Stimulated activated CD8-positive, alpha-beta memory T cell treated with anti-CD3 and anti-CD28 coated beads, Interleukin-7, amount 100 ng/mL, for 1 hour (primary cell): ENCODE data around the gene RNF183.
"Not testable (repeated sequence)": the region's sequence is repeated elsewhere in the genome, so short reads cannot be mapped to it uniquely, and the experiment has no call there.

Experiments
- DNase-seq, 2 donors: peaks; one replicate each; pipeline ENCODE4 v3.0.0-alpha.2; 2020; ENCODE audit warnings: low read depth in 2 of 2

The RNF183 gene

DNA sequence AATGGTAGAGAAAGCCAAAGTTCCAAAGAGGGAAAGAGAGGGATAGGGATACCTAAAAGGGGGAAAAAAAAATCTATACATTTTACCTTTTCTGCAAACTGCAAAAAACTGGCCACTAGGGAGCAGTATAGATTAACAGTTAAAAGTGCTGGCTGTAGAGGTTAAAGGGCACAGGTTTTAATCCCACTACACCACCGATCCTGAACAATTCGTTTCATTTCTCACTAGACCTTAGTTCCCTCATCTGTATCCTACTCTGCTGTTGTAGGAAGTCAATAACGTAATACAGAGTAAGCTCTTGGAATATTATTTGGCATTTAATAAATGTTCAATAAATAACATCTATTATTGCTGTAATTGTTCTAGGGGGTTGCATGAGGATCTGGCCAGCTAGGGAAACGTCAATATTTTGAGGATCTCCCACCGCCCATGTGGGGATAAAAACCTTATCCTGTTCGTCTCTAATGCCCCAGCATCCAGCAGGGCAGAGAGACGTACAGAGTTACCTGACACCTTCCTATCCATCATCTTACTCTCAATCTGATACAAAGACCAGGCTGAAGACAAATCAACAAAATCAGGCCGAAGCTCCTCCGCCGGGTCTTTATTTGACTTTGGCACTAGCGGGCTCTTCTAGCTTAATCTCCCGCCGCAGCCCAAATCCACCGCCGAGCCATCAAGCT lies 28.6 kb downstream of the RNF183 start:
- DNase-seq = no peak

DNA sequence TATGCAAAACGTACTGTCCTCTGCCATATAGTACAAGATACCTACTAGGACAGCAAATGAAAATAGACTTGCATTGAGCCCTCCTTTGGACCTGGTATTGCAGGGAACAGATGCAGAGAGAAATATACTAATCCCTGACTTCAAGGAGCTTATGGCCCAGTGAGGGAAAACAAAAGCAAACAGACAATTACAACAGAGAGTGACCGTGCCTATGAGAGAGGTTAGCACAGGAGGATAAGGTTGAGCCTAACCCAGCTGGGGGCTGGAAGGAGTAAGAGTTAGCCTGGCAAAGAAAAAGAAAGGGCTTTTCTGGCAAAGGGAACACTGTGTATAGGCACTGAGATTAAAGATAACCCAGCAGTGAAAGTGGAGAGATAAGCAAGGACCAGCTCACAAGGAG lies 33.3 kb downstream of the RNF183 start:
- DNase-seq = no peak

DNA sequence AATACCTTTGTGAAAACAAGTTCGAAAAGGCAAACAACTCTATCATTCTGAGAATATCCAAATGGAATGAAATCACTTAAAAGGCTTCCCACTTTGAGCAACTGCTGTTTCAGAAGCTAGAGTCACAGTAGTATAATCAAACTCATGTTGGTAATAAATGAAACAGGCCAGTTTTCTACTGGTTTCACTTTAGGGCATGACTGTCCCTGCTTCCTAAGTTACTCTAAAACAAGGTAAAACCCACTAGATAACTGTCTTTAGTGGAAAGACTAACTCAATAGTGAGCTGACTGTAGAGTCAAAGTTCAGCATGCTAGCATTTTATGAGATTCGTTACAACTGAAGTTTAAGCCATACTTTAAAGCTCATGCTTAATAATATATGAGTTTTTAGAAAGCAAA lies 33.8 kb downstream of the RNF183 start:
- no peak for DNase-seq

- no peak for DNase-seq
These were observed 35.1 kb downstream of the RNF183 start for GRCh38 chr9:113267911-113268566.

DNA sequence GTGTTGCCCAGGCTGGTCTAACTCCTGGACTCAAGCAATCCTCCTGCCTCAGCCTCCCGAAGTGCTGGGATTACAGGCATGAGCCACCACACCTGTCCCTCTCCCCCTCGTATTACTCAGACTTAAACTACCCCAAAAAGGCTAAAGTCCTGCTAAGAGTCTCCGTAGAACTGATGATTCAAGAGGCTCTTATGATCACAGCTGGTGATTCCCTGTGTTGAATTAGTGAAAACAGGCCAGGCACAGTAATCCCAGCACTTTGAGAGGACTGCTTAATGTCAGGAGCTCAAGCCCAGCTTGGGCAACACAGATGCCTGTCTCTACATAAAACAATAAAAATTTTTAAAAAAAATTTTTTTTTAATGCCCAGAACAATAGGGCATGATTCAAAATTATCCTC lies 37.0 kb downstream of the RNF183 start:
- no peak for DNase-seq

DNA sequence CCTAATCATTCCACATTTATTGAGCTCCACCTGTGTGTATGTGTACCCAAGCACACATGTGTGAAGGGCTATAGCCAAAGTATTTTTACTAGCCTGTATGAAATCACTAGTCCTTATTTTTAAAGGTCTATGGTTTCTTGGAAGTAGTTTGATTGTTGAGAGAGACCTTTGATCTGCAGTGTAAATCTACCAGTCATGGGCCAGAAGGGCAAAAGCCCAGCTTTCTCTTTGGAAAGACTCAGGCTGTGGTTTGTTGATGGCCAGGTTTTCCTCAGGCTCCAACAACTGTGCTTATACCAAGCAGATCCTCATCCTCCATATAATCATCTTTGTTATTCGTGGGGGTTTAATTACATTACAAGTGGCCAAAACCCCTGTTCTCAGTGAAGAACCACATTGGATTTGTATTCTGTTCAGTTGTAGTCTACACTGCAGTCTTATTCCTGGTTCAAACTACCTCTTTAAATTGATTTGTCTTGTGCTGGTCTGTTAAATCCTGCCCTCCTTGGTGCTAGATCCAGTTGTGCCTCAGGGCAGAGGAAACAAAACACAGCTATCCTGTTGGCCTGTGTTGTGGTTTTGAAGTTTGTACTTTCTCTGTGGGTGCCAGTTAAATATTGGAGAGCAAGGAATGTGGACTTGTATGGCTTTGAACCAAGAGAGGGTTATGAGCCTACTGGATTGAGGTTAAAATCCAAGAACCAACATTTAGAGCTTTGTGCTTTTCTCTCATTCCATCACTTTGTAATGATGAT lies 41.1 kb downstream of the RNF183 start:
- no peak for DNase-seq

GRCh38 chr9:113258282-113258681 lies 44.9 kb downstream of the RNF183 start:
- no peak for DNase-seq

DNA sequence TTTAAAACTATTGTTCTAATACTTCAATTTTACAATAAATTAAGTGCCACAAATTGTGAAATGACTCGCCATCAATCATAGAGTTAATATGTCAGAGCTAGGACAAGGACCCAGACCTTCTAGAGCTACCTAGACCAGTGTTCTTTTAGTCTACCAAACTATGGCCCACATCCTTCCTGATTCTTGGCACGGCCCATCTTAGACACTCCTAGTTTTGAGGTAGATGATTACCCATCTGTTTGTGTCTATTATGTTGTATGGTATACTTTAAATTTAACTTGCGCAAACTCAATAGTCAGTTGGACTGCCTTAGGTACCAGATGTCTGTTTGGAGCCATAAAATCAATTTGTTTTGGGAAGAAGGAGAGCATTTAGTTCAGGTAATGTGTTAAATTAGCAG lies 45.3 kb downstream of the RNF183 start:
- DNase-seq = no peak

DNA sequence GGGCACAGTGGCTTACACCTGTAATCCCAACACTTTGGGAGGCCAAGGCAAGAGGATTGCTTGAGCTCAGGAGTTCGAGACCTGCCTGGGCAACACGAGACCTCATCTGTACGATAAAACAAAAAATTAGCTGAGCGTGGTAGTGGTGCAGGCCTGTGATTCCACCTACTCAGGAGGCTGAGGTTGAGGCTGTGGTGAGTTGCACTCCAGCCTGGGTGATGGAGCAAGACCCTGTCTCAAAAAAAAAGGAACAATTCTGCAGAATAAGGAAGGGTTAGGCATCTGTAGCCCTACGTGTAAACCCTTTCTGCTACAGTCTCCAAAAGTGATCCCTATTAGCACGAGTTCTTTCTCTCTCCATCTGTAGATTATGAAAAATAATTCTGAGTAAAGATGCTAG lies 47.7 kb downstream of the RNF183 start:
- no peak for DNase-seq

- DNase-seq = no peak
These were observed 48.2 kb downstream of the RNF183 start for GRCh38 chr9:113254991-113255390.

DNA sequence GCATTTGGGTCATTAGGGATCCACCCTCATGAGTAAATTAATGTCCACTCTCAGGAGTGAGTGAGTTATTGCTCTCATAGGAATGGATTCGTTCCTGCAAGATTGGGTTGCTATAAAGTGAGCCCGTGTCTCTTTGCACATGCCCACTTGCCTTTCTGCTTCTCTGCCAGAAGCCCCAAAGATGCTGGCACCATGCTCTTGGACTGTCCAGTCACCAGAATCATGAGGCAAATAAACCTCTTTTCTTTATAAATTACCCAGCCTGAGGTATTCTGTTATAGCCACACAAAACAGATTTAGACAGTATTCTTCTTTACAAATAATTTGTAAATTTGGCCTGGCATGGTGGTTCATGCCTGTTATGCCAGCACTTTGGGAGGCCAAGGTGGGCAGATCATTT lies 52.4 kb downstream of the RNF183 start:
- DNase-seq = no peak

DNA sequence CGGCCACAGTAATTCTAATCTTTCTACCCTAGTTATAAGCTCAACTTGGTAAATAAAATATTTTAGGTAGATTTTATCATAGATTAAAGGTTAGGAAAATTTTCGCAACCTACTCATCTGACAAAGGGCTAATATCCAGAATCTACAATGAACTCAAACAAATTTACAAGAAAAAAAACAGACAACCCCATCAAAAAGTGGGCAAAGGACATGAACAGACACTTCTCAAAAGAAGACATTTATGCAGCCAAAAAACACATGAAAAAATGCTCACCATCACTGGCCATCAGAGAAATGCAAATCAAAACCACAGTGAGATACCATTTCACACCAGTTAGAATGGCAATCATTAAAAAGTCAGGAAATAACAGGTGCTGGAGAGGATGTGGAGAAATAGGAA lies 53.5 kb downstream of the RNF183 start:
- DNase-seq = not testable (repeated sequence)

DNA sequence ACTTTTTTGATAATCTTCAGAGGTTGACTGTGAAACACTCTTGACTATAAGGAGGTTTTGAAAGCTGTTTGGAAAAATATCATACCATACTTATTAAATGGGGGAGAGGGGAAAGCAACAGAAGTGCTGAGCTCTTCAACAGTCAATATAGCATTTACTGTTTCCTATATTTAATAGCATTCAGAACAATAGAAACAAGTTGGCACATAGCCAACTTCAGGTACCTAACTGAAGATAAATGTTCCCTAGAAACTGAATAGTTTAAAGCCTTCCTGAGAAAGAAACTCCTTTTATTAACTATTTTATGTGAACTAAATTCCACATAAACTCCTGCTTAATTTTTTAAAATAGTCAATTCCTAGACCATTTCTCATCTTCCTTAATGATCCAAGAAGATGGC lies 55.5 kb downstream of the RNF183 start:
- DNase-seq = no peak
